Suprapubic skin (tissue), 4 donors: ENCODE data around the gene SRSF3. TPM values are rescaled to one million over a fixed set of nuclear protein-coding genes. Genes with fewer than 3 reads are reported as not detected.

Source experiments
- DNase-seq, 2 donors: peaks; one replicate each; pipeline ENCODE4 v3.0.0-alpha.2; 2019; ENCODE audit warnings: low spot score in 2 of 2
- H3K27ac ChIP-seq: fragments of 200-600 bp; sonication (generic); one replicate; pipeline ENCODE4 v1.5.1; 2019
- H3K27me3 ChIP-seq: fragments of 200-600 bp; sonication (generic); one replicate; pipeline ENCODE4 v1.5.1; 2019
- H3K36me3 ChIP-seq: fragments of 200-600 bp; sonication (generic); one replicate; pipeline ENCODE4 v1.5.1; 2019
- H3K4me1 ChIP-seq: fragments of 200-600 bp; sonication (generic); one replicate; pipeline ENCODE4 v1.5.1; 2019
- H3K4me3 ChIP-seq: fragments of 200-600 bp; sonication (generic); one replicate; pipeline ENCODE4 v1.5.1; 2019; ENCODE audit warnings: mild to moderate bottlenecking
- H3K9me3 ChIP-seq: fragments of 200-600 bp; sonication (generic); one replicate; pipeline ENCODE4 v1.5.1; 2019
- EP300 ChIP-seq: sonication (generic); formaldehyde crosslinking; IDR thresholded peaks from one replicate; pipeline ENCODE4 v1.6.1; 2017; ENCODE audit warnings: antibody characterized with exemption
- POLR2A ChIP-seq, 2 donors: fragments of 450-650 bp; IDR thresholded peaks; one replicate each; pipeline ENCODE4 v1.6.1; 2017; ENCODE audit warnings: antibody characterized with exemption in 2 of 2, mild to moderate bottlenecking in 2 of 2, moderate library complexity in 2 of 2
- POLR2AphosphoS5 ChIP-seq, 3 donors: sonication (generic); formaldehyde crosslinking; IDR thresholded peaks; one replicate each; pipeline ENCODE4 v1.6.1; 2017; ENCODE audit warnings: antibody characterized with exemption in 3 of 3
- WGBS: methylation state at CpG from one replicate; pipeline ENCODE4 v1.1.5; 2018; 5-methylcytosine and 5-hydroxymethylcytosine counted together
- total RNA-seq, 4 donors: library from RNA; depleted of rRNA; stranded (reverse); fragments of >200 nt; gene quantifications; one replicate each; pipeline ENCODE4 v1.1.0, GENCODE V29; 2016
- TF ChIP-seq, protein P1 (sequence below), 2 donors: fragments of 200-600 bp in 1 of 2; fragments of 450-650 bp in 1 of 2; sonication (generic) in 1 of 2; IDR thresholded peaks; one replicate each; pipeline ENCODE4 v1.5.1; 2016 to 2019; ENCODE audit warnings: antibody characterized with exemption in 2 of 2, mild to moderate bottlenecking in 1 of 2, moderate library complexity in 1 of 2

Gene SRSF3
- total RNA-seq, 4 donors from 2014 or later, result 152 to 180 (median 167) TPM

DNA sequence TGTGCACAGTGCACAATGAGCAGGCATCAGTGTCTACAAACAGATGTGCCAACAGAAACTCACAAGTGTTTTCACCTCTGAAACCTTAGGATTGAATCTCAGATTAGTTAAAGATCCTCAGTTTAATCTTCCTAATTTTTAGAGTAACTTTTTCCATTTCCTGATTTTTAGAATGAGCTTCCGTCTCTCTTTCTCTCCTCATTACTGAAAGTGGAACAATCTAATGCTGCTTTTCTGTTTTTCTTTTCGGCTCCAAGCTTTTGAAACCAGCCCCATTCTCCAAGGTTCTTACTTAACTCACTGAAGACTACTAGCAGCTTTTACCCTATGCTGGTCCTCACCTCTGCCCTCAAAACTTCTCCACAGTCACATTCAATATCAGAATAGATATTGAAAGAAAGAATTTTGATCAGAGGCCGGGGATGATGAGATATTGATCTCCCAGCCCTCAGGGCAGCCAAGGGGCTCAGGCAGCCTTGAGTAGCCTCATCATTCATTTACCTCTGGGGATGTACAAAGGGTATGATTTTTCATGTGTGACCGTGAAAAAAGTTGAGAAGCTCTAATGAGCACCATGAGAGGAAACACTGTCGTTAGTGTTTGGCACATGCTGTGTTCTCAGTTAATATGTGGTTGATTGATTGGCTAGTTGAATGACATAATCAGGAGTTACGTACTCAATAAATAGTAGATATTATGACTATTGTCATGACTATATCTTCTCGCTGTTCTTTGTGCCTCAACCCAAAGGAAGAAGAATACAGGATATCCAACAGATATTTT, 35.0 kb upstream of the SRSF3 start:
- TF ChIP-seq EP300 (no peak), POLR2AphosphoS5 (IDR thresholded peaks at IDR 0.05) (no peak)
- H3K36me3 ChIP-seq, result no peaks in the 10 kb centered on the region
- no peak for DNase-seq
- H3K27me3 ChIP-seq, result no peaks in the 10 kb centered on the region
- no peak overlapping the region for H3K4me3 ChIP-seq
- H3K4me1 ChIP-seq, result no peaks in the 10 kb centered on the region
- H3K27ac ChIP-seq, result no peak overlapping the region
- no peaks in the 10 kb centered on the region for H3K9me3 ChIP-seq
- 70% methylated on average over 7 of the region's 7 CpGs for WGBS

DNA sequence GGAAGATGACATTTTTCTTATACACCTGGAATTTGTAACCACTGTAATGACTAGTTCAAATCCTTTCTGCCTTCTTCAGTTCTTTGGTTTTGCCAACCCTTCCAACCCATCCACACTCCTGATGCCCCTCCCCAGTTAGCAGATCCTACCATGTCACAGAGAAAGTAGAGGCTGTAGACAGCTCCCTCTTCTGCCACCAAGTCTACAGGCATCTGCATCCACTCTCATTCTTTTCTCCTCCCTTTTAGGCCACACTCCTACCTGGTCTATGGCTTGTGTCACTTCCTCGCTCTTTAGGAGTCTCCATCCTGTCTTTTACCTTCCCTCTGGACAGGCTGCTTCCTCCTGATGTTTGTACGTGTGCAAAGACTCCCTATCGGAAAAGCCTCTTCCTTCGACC, 33.3 kb upstream of the SRSF3 start:
- Histone ChIP-seq H3K27me3 (no peaks in the 10 kb centered on the region), H3K9me3 (no peaks in the 10 kb centered on the region), H3K4me3 (no peak overlapping the region), H3K36me3 (no peaks in the 10 kb centered on the region), H3K4me1 (no peaks in the 10 kb centered on the region), H3K27ac (no peak overlapping the region)
- WGBS, result 97% methylated on average over 4 of the region's 4 CpGs
- DNase-seq, result no peak
- TF ChIP-seq EP300 (no peak), POLR2AphosphoS5 (IDR thresholded peaks at IDR 0.05) (no peak), POLR2A (IDR thresholded peaks at IDR 0.05) (no peak)
- TF ChIP-seq, protein P1, sequence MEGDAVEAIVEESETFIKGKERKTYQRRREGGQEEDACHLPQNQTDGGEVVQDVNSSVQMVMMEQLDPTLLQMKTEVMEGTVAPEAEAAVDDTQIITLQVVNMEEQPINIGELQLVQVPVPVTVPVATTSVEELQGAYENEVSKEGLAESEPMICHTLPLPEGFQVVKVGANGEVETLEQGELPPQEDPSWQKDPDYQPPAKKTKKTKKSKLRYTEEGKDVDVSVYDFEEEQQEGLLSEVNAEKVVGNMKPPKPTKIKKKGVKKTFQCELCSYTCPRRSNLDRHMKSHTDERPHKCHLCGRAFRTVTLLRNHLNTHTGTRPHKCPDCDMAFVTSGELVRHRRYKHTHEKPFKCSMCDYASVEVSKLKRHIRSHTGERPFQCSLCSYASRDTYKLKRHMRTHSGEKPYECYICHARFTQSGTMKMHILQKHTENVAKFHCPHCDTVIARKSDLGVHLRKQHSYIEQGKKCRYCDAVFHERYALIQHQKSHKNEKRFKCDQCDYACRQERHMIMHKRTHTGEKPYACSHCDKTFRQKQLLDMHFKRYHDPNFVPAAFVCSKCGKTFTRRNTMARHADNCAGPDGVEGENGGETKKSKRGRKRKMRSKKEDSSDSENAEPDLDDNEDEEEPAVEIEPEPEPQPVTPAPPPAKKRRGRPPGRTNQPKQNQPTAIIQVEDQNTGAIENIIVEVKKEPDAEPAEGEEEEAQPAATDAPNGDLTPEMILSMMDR (IDR thresholded peaks at IDR 0.05), result no peak

GRCh38 chr6:36563237-36563927, 30.8 kb upstream of the SRSF3 start:
- H3K36me3 ChIP-seq, result no peaks in the 10 kb centered on the region
- TF ChIP-seq EP300, result no peak
- TF ChIP-seq POLR2A (IDR thresholded peaks at IDR 0.05), result no peak
- TF ChIP-seq POLR2AphosphoS5 (IDR thresholded peaks at IDR 0.05), result no peak
- TF ChIP-seq, protein P1 (IDR thresholded peaks at IDR 0.05), result no peak
- H3K27me3 ChIP-seq, result no peaks in the 10 kb centered on the region
- H3K27ac ChIP-seq, result no peak overlapping the region
- no peak for DNase-seq
- no peak overlapping the region for H3K4me3 ChIP-seq
- WGBS, result 68% methylated on average over 3 of the region's 3 CpGs
- no peaks in the 10 kb centered on the region for H3K9me3 ChIP-seq
- H3K4me1 ChIP-seq, result no peaks in the 10 kb centered on the region

DNA sequence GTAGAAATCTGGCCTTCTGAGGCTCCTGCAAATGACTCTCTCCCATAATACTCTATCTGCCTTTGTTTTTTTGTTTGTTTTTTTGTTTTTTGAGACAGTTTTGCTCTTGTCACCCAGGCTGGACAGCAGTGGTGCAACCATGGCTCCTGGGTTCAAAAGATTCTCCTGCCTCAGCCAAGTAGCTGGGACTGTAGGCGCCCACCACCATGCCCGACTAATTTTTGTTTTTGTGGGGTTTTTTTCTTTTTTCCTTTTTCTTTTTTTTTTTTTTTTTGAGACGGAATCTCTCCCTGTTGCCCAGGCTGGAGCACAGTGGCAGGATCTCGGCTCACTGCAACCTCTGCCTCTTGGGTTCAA, 30.3 kb upstream of the SRSF3 start:
- DNase-seq, result no peak
- Histone ChIP-seq H3K4me3 (no peak overlapping the region), H3K36me3 (no peaks in the 10 kb centered on the region), H3K4me1 (no peaks in the 10 kb centered on the region), H3K27ac (no peak overlapping the region), H3K9me3 (no peaks in the 10 kb centered on the region), H3K27me3 (no peaks in the 10 kb centered on the region)
- WGBS, result 85% methylated on average over 4 of the region's 4 CpGs
- TF ChIP-seq POLR2A (IDR thresholded peaks at IDR 0.05) (no peak), EP300 (no peak), POLR2AphosphoS5 (IDR thresholded peaks at IDR 0.05) (no peak)
- TF ChIP-seq, protein P1 (IDR thresholded peaks at IDR 0.05), result no peak

DNA sequence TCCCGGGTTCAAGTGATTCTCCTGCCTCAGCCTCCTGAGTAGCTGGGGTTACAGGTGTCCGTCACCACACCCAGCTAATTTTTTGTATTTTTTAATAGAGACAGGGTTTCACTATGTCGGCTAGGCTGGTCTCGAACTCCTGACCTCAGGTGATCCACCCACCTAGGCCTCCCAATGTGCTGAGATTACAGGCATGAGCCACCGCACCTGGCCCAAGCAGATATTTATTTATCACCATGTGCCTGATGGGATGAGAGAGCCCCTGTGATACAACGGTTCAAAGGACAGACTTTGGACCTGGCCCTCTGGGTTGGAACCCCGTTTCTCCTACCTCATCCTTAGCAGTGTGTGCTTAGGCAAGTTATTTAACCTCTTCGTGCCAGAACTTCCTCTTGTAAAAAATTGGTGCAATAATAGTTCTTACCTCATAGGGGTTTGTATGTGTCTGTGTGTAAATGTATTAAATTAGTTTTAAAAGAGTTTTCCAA, 27.7 kb upstream of the SRSF3 start:
- no peaks in the 10 kb centered on the region for H3K4me1 ChIP-seq
- H3K27me3 ChIP-seq, result no peaks in the 10 kb centered on the region
- no peaks in the 10 kb centered on the region for H3K36me3 ChIP-seq
- WGBS, result 90% methylated on average over 8 of the region's 8 CpGs
- no peak overlapping the region for H3K4me3 ChIP-seq
- TF ChIP-seq, protein P1 (IDR thresholded peaks at IDR 0.05), result no peak
- no peak for TF ChIP-seq EP300
- TF ChIP-seq POLR2AphosphoS5 (IDR thresholded peaks at IDR 0.05), result no peak
- no peak for TF ChIP-seq POLR2A (IDR thresholded peaks at IDR 0.05)
- no peaks in the 10 kb centered on the region for H3K9me3 ChIP-seq
- no peak overlapping the region for H3K27ac ChIP-seq
- no peak for DNase-seq
